ENCODE data around the gene DNMBP.
"Not testable (repeated sequence)": the region's sequence is repeated elsewhere in the genome, so short reads cannot be mapped to it uniquely, and the experiment has no call there.

The DNMBP gene

GRCh38 chr10:100014071-100014762 is 4.5 kb upstream of the DNMBP start:
- DNase-seq (ENCODE audit: low read depth in 4 of 4, low spot score in 1 of 4), result no peak

- no peak for DNase-seq (ENCODE audit: low read depth in 4 of 4, low spot score in 1 of 4)
Measured at GRCh38 chr10:100013621-100014020, 3.9 kb upstream of the DNMBP start.

- not testable (repeated sequence) for DNase-seq (ENCODE audit: low read depth in 4 of 4, low spot score in 1 of 4)
Measured at GRCh38 chr10:100011906-100012305, 2.2 kb upstream of the DNMBP start.

- peak in 1 of 4 experiments; percentile 11 for DNase-seq (ENCODE audit: low read depth in 4 of 4, low spot score in 1 of 4)
Measured at GRCh38 chr10:100009283-100009792, 409 bp downstream of the DNMBP start.

GRCh38 chr10:100008708-100009282 is 952 bp downstream of the DNMBP start:
- DNase-seq (ENCODE audit: low read depth in 4 of 4, low spot score in 1 of 4), result no peak

DNA sequence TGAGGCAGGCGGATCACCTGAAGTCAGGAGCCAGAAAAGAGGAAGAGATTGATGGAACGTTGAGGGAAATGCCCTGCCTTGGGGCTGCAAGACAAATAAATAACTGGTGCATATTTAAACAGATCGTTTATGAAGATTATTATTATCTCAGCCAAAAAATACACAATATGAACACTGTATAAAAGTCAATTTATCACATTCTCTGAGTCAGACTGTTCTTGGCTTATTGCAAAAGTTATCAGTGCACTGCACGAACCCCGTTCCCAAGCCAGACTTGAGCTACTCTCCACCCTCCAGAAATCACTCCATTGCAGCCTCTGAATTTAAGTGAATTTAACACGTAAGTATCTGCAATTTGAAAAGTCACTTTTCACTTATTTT is 1.6 kb downstream of the DNMBP start:
- no peak for DNase-seq (ENCODE audit: low read depth in 4 of 4, low spot score in 1 of 4)

DNA sequence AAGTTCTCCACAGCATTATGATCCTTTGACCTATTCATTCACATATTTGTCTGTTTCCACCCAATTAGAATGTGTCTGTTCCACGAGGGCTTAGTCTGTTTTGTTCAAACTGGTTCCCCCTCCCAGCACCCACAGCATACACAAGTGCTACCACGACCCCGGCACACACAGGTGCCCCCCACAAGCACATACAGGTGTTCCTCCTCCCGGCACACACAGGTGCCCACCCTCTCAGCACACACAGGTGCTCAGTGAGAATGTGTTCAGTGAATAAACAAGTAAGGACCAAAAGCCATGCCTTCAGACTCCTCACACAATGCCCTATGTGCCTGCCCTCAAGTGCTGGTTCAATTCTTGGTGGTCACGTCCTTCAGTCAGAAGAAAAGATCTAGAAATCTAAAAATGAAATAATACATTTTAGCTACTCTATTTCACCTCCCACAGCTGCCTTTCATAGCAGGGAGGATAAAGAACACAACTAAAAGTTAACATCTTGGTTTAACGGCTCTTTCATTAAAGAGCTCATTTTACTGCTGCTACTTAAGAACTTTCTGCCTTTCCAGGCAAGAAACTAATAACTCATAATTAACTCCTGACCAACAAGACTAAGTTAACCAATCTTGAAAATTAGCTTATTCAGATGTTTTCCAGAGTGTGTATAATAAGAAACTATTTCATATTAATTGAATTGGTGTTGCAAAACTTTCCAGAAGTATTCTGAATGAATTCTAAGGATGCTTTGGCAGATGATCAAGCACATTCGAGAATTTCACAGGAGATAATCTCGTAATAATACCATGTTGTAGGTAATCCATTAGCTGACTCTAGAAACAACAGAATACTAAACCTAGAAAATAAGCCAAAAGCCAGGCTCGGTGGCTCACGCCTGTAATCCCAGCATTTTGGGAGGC is 2.3 kb downstream of the DNMBP start:
- no peak for DNase-seq (ENCODE audit: low read depth in 4 of 4, low spot score in 1 of 4)

DNA sequence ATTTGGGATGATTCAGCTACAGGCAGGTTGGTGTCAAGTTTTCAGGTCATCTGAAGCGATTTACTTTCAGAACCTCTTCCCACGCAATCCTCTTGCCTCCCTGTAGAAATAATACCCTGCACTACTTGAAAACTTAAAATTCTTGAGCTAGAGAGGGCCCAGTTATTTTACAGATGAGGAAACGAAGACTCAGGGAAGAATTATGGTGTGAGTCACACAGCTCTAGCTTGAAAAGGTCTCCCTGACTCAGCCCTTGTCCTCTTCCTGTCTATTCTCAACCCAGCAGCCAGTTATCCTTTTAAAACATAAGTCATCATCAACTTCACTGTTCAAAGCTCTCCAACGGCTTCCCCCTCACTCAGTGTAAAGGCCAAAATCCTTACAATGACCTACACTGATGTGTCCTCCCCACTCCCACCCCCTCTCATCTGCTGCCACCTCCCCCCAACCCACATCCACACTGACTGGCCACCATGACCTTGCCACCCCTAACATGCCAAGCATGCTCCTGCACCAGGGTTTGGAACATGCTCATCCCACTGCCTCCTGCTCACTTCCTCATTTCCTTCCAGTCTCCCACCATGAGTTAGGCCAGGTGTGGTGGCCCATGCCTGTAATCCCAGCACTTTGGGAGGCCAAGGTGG is 3.4 kb downstream of the DNMBP start:
- no peak for DNase-seq (ENCODE audit: low read depth in 4 of 4, low spot score in 1 of 4)

- no peak for DNase-seq (ENCODE audit: low read depth in 4 of 4, low spot score in 1 of 4)
Measured at GRCh38 chr10:100004805-100005510, 4.8 kb downstream of the DNMBP start.

- DNase-seq (ENCODE audit: low read depth in 4 of 4, low spot score in 1 of 4), result no peak
Measured at GRCh38 chr10:100000109-100000644, 9.6 kb downstream of the DNMBP start.

- no peak for DNase-seq (ENCODE audit: low read depth in 4 of 4, low spot score in 1 of 4)
Measured at GRCh38 chr10:99999319-100000108, 10.2 kb downstream of the DNMBP start.

- DNase-seq (ENCODE audit: low read depth in 4 of 4, low spot score in 1 of 4), result no peak
Measured at GRCh38 chr10:99998889-99999288, 10.9 kb downstream of the DNMBP start.

GRCh38 chr10:99996671-99997648 is 12.8 kb downstream of the DNMBP start:
- DNase-seq (ENCODE audit: low read depth in 4 of 4, low spot score in 1 of 4), result no peak

GRCh38 chr10:99995713-99996112 is 14.0 kb downstream of the DNMBP start:
- no peak for DNase-seq (ENCODE audit: low read depth in 4 of 4, low spot score in 1 of 4)

GRCh38 chr10:99995269-99995668 is 14.5 kb downstream of the DNMBP start:
- DNase-seq (ENCODE audit: low read depth in 4 of 4, low spot score in 1 of 4), result no peak

GRCh38 chr10:99994801-99995200 is 14.9 kb downstream of the DNMBP start:
- DNase-seq (ENCODE audit: low read depth in 4 of 4, low spot score in 1 of 4), result no peak

GRCh38 chr10:99993701-99994689 is 15.8 kb downstream of the DNMBP start:
- peak in 3 of 4 experiments; percentile 6 to 18 (median 13) for DNase-seq (ENCODE audit: low read depth in 4 of 4, low spot score in 1 of 4)
